PFSK-1 (cell line): Measurements from ENCODE around the gene MVK.

ENCODE experiments used
- FOXP2 ChIP-seq: optimal IDR thresholded peaks from 2 replicates; pipeline ENCODE3; 2011; ENCODE audit warnings: borderline replicate concordance, control low read depth, inconsistent platforms; ENCODE audit not compliant: insufficient read depth; ENCODE audit errors: extremely low read length, extremely low read depth
- POLR2AphosphoS5 ChIP-seq: IDR thresholded peaks from 2 replicates; pipeline ENCODE4 v1.6.1; 2012; ENCODE audit warnings: low read depth, mild to moderate bottlenecking, control low read depth, low read length, moderate library complexity
- REST ChIP-seq, 2 experiments: IDR thresholded peaks; 2 replicates each; pipeline versions ENCODE4 v1.6.1 to v1.8.0; 2011 to 2012; ENCODE audit warnings: low read depth in 2 of 2, low read length in 2 of 2, control low read depth in 1 of 2, inconsistent platforms in 1 of 2, mild to moderate bottlenecking in 1 of 2, moderate library complexity in 1 of 2; ENCODE audit not compliant: insufficient read depth in 1 of 2
- SIN3A ChIP-seq: IDR thresholded peaks from 2 replicates; pipeline ENCODE4 v1.6.1; 2012; ENCODE audit warnings: mild to moderate bottlenecking, low read length, moderate library complexity, borderline replicate concordance; ENCODE audit not compliant: insufficient read depth
- TAF1 ChIP-seq: IDR thresholded peaks from 2 replicates; pipeline ENCODE4 v1.6.1; 2012; ENCODE audit warnings: low read length, control low read depth, borderline replicate concordance; ENCODE audit not compliant: insufficient read depth

MVK gene

GRCh38 chr12:109597795-109598427 is 24.3 kb downstream of the MVK start:
- no peak for TF ChIP-seq SIN3A
- peak; percentile 86 for TF ChIP-seq FOXP2

GRCh38 chr12:109598428-109598854 is 24.8 kb downstream of the MVK start:
- no peak for TF ChIP-seq TAF1
- TF ChIP-seq SIN3A, result no peak
- no peak for TF ChIP-seq POLR2AphosphoS5
- no peak for TF ChIP-seq REST (IDR thresholded peaks at IDR 0.05; ENCODE audit: insufficient read depth in 1 of 2, low read depth in 2 of 2, low read length in 2 of 2)
- TF ChIP-seq FOXP2, result no peak

GRCh38 chr12:109599087-109599486 is 25.5 kb downstream of the MVK start:
- TF ChIP-seq POLR2AphosphoS5 (no peak), SIN3A (no peak), FOXP2 (no peak), REST (IDR thresholded peaks at IDR 0.05; ENCODE audit: insufficient read depth in 1 of 2, low read depth in 2 of 2, low read length in 2 of 2) (no peak), TAF1 (no peak)

GRCh38 chr12:109600481-109600880 is 26.9 kb downstream of the MVK start:
- no peak for TF ChIP-seq SIN3A
- no peak for TF ChIP-seq REST (IDR thresholded peaks at IDR 0.05; ENCODE audit: insufficient read depth in 1 of 2, low read depth in 2 of 2, low read length in 2 of 2)
- TF ChIP-seq FOXP2, result no peak
- TF ChIP-seq POLR2AphosphoS5, result no peak
- TF ChIP-seq TAF1, result no peak

GRCh38 chr12:109600995-109601394 is 27.4 kb downstream of the MVK start:
- TF ChIP-seq POLR2AphosphoS5, result no peak

GRCh38 chr12:109601557-109601956 is 28.0 kb downstream of the MVK start:
- TF ChIP-seq FOXP2, result no peak
- no peak for TF ChIP-seq TAF1
- no peak for TF ChIP-seq REST (IDR thresholded peaks at IDR 0.05; ENCODE audit: insufficient read depth in 1 of 2, low read depth in 2 of 2, low read length in 2 of 2)
- TF ChIP-seq SIN3A, result no peak
- no peak for TF ChIP-seq POLR2AphosphoS5
